DMS153 treated with DMSO at 0.1 percent for 48 hours (cell line): ENCODE results near the gene EDARADD.

Source experiments
- DNase-seq: peaks from one replicate; lab custom pipeline; 2025; ENCODE audit not compliant: unreplicated experiment; lab: John Stamatoyannopoulos, UW

EDARADD gene

GRCh38 chr1:236392182-236392581 is 1.9 kb upstream of the EDARADD start:
- no peak for DNase-seq

GRCh38 chr1:236394879-236395229 is 768 bp downstream of the EDARADD start:
- DNase-seq: no peak

GRCh38 chr1:236395230-236395946 is 1.3 kb downstream of the EDARADD start:
- no peak for DNase-seq

GRCh38 chr1:236395947-236396664 is 2.0 kb downstream of the EDARADD start:
- no peak for DNase-seq

- DNase-seq: no peak
Observed at GRCh38 chr1:236396665-236397043, 2.6 kb downstream of the EDARADD start.

GRCh38 chr1:236397173-236397759 is 3.2 kb downstream of the EDARADD start:
- DNase-seq: no peak

- no peak for DNase-seq
Observed at GRCh38 chr1:236398538-236398937, 4.5 kb downstream of the EDARADD start.

GRCh38 chr1:236400061-236400603 is 6.0 kb downstream of the EDARADD start:
- DNase-seq: no peak

GRCh38 chr1:236401698-236402097 is 7.6 kb downstream of the EDARADD start:
- DNase-seq: no peak

- no peak for DNase-seq
Observed at GRCh38 chr1:236403905-236404696, 10.0 kb downstream of the EDARADD start.

- no peak for DNase-seq
Observed at GRCh38 chr1:236407059-236407458, 13.0 kb downstream of the EDARADD start.

- DNase-seq: no peak
Observed at GRCh38 chr1:236413688-236414087, 19.6 kb downstream of the EDARADD start.

- DNase-seq: no peak
Observed at GRCh38 chr1:236416165-236416564, 22.1 kb downstream of the EDARADD start.

- DNase-seq: no peak
Observed at GRCh38 chr1:236417336-236417735, 23.2 kb downstream of the EDARADD start.

- no peak for DNase-seq
Observed at GRCh38 chr1:236419502-236419901, 25.4 kb downstream of the EDARADD start.

GRCh38 chr1:236421022-236421421 is 26.9 kb downstream of the EDARADD start:
- no peak for DNase-seq

GRCh38 chr1:236421850-236422516 is 27.9 kb downstream of the EDARADD start:
- DNase-seq: no peak

- DNase-seq: no peak
Observed at GRCh38 chr1:236422517-236422876, 28.4 kb downstream of the EDARADD start.

GRCh38 chr1:236425031-236425663 is 31.1 kb downstream of the EDARADD start:
- DNase-seq: no peak

GRCh38 chr1:236426215-236426614 is 32.1 kb downstream of the EDARADD start:
- no peak for DNase-seq
